Stimulated activated CD8-positive, alpha-beta memory T cell treated with anti-CD3 and anti-CD28 coated beads, Interleukin-15, amount 100 ng/mL, for 1 hour (primary cell): Measurements from ENCODE around the gene SYNPR.

Experiments used
- DNase-seq: peaks from one replicate; pipeline ENCODE4 v3.0.0-alpha.2; 2020; ENCODE audit warnings: low read depth

SYNPR gene

DNA sequence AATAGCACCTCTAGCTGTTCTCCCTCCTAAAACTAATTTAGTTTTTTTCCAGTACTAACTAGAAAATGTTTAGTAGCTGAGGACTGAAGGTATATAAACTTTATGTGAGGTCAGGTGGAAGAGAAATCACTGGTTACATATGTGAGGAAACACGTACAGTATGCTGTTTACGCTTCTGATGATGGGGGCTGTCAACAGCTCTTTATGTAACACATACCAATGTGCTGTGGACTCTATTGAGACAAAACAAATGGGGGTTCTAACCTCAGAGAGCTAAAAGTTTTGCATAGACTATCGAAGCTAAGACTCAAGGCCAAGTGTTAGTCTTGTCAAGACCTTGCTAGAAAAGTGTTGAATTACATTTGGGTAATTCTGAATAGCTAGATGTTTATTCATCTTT is 107.5 kb downstream of the SYNPR start:
- no peak for DNase-seq

GRCh38 chr3:63386568-63386967 is 108.5 kb downstream of the SYNPR start:
- DNase-seq, result no peak

DNA sequence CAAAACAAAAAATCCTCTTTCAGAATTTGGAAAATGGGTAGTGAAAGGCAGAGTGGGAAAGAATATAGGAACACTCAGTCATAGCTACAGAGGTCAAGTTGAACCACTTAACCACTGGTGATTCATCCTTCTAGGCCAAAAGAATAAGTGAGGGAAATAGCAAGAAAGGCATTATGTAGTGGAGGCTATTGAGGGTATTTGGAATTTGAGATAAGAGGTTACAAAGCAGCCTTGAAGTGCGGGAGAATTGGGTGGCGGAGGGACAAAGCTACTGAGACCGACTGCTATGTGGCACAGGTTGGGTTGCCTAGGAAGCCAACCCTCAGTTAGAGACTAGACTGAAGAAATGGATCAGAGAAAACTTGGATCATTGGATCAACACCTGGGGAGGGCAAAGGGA is 109.5 kb downstream of the SYNPR start:
- DNase-seq, result no peak

GRCh38 chr3:63390710-63391230 is 112.7 kb downstream of the SYNPR start:
- DNase-seq, result no peak

DNA sequence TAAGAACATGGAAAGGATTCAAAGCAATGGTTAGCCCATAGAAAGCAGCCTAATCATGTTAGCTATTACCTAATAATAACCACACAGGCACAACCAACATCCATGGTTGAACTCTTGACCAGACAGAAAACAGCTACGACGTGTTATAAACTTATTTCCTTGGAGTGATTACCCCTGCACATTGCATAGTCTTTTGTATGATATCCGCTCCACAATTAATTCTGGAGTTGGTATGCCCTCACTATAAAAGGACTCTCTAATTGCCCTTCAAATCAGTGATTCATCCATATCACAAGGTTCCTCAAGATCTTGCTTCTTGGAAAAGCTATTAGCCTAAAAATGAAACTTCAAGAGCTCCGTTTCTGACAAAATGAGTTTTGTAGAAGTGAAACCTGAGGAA is 117.9 kb downstream of the SYNPR start:
- DNase-seq, result no peak

- DNase-seq, result no peak
Observed at GRCh38 chr3:63400246-63400860, 122.2 kb downstream of the SYNPR start.

- DNase-seq, result no peak
Observed at GRCh38 chr3:63405882-63406281, 127.8 kb downstream of the SYNPR start.

DNA sequence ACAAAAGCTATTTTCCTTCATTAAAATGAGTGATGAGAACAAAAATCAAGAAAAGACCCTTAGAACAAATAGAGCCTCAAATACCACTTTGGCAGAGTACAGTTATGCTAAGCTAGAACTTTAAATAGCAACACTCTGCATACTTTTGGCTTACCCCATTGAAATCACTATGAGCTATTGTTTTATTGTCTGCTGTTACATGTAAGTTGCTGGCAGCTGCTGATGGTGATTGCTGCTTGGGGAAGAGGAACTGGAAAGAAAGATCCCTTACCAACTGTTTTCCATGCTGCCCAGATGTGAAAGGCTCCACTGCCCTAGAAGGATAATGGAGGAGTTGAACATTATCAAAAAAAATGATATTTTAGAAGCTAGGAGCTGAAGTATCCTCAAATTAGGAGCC is 135.4 kb downstream of the SYNPR start:
- no peak for DNase-seq

- DNase-seq, result no peak
Observed at GRCh38 chr3:63414607-63415006, 136.5 kb downstream of the SYNPR start.

DNA sequence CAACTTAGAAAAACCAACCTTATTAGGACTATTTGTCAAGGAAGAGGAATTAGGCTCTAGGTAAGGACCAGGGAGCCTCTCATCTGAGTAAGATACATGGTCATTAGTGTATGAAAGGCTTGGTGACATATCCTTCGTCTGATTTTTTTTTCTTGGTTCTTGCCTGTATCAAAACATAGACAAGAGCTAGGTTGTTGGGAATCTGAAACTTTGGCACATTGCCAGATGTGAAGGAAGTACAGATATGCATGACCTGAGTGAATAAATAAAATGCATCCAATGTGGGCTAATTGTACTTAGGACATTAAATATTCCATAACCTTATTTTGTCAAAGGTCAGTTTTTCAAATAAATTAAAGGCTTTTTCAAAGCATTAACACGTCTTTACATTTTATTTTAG is 151.8 kb downstream of the SYNPR start:
- no peak for DNase-seq

DNA sequence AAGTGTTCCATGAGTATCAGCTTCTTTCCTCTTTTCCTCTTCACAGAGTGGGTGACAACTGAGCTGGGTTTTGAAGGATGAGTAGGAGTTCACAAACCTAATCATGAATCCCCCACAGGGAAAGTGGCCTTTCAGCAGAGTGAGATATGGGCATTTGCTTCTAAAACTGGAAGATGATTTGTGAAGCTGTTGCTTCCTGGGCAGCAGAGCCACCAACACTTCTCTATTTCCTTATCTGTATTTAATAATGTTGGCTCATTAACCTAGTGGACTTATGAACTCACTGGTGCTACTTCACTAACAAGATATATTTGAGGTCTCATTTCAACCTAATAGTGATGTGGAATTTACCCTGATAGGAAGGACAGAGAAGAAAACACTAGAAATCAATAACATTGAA is 152.8 kb downstream of the SYNPR start:
- no peak for DNase-seq

DNA sequence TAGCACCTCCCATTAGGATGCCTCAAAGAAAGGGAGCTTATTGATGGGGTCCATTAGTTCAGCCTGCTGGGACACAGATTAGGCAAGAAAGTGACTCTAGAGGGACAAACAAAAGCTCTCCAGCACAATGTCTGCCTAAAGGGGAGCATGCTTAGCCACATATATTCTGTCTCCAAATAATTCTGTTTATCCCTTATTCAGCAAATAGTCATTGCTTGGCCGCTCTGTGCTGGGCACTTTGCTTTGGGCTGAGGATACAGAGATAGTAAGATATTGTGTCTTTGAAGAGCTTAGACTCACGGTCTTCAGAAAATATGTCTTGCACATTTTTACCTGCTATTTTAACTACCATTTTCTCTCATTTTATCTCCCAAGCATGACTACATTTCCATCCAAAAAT is 159.8 kb downstream of the SYNPR start:
- DNase-seq, result no peak

- no peak for DNase-seq
Observed at GRCh38 chr3:63438826-63439371, 160.8 kb downstream of the SYNPR start.

GRCh38 chr3:63441262-63441661 is 163.2 kb downstream of the SYNPR start:
- DNase-seq, result no peak

GRCh38 chr3:63442918-63443317 is 164.8 kb downstream of the SYNPR start:
- DNase-seq, result no peak

DNA sequence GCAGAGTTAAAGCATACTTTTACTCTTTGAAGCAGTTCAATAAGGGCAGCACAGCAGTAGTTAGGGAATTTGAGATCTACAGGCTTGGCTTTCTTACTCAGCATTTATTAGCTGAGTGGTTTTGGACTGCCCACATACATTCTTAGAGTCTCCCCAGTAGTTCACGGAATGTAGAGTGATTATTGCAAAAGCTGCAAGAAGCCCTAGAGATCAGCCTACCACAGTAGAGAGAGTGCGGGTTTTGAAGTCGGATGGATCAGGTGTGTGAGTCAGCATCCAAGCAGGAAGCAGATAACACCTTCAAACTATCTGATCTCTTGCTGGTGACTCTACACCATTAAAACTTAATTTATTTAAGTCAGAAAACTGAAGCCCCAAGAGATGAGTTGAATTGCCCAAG is 171.9 kb downstream of the SYNPR start:
- no peak for DNase-seq

GRCh38 chr3:63450634-63451363 is 172.7 kb downstream of the SYNPR start:
- no peak for DNase-seq

DNA sequence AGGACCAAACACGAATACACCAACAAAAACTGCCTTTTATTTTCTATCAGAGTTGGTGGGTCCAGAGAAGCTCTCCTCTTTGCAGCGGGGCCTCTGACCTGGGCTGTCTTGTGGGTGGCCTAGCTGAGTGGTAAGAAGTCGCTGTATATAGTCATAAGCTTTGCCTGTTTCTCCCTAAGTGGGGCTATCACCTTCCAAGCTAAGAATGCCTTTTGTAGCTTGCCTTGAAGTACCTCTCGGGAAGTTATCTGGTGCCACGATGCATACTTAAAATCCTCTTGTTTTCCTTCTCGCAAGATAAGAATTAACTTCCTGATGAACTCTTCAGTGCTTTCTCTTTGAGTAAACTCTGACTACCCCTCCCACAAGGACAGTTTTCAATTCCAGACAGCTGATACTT is 178.8 kb downstream of the SYNPR start:
- no peak for DNase-seq

GRCh38 chr3:63458405-63458804 is 180.3 kb downstream of the SYNPR start:
- no peak for DNase-seq

DNA sequence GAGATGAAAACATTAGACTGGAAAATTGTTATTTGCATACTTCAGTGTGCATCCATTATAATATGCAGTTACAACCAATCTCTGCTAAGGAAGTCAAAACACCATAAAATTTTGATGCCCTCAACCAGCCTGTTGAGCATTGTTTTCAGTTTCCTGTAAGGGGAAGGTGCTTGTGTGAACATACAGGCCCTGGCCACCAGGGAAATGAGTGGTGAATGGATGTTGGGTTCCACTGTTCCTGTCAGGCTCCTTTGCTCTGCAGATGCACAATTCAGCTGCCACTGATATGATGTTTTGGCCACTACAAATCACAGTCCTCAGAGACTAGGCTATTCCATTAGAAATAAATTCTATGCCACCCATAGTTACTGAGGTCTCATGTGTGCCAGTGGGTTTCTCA is 184.6 kb downstream of the SYNPR start:
- no peak for DNase-seq

GRCh38 chr3:63467392-63467791 is 189.3 kb downstream of the SYNPR start:
- DNase-seq, result no peak

GRCh38 chr3:63470745-63471144 is 192.6 kb downstream of the SYNPR start:
- no peak for DNase-seq

GRCh38 chr3:63471781-63472180 is 193.7 kb downstream of the SYNPR start:
- no peak for DNase-seq
